HG03064 (cell line): ENCODE results near the gene CROCC2.

ENCODE experiments used
- ATAC-seq: cut with Tn5 transposase; IDR thresholded peaks from one replicate; pipeline ENCODE4 v1.9.1; 2021; ENCODE audit warnings: low read depth; ENCODE audit not compliant: unreplicated experiment

CROCC2 gene

GRCh38 chr2:240904216-240905175 is 1.6 kb upstream of the CROCC2 start:
- ATAC-seq, result no peak

GRCh38 chr2:240905176-240905781 is 857 bp upstream of the CROCC2 start:
- no peak for ATAC-seq

GRCh38 chr2:240906911-240907590 is 915 bp downstream of the CROCC2 start:
- no peak for ATAC-seq

- ATAC-seq, result no peak
Measured at GRCh38 chr2:240909216-240909974, 3.3 kb downstream of the CROCC2 start.

- no peak for ATAC-seq
Measured at GRCh38 chr2:240911641-240912265, 5.6 kb downstream of the CROCC2 start.

- no peak for ATAC-seq
Measured at GRCh38 chr2:240912878-240913809, 7.0 kb downstream of the CROCC2 start.

GRCh38 chr2:240913810-240914644 is 7.9 kb downstream of the CROCC2 start:
- no peak for ATAC-seq

GRCh38 chr2:240914645-240915525 is 8.7 kb downstream of the CROCC2 start:
- no peak for ATAC-seq

- no peak for ATAC-seq
Measured at GRCh38 chr2:240915526-240916341, 9.6 kb downstream of the CROCC2 start.

GRCh38 chr2:240916571-240917008 is 10.5 kb downstream of the CROCC2 start:
- ATAC-seq, result no peak

- no peak for ATAC-seq
Measured at GRCh38 chr2:240917009-240917683, 11.0 kb downstream of the CROCC2 start.

GRCh38 chr2:240917684-240918257 is 11.6 kb downstream of the CROCC2 start:
- ATAC-seq, result no peak

DNA sequence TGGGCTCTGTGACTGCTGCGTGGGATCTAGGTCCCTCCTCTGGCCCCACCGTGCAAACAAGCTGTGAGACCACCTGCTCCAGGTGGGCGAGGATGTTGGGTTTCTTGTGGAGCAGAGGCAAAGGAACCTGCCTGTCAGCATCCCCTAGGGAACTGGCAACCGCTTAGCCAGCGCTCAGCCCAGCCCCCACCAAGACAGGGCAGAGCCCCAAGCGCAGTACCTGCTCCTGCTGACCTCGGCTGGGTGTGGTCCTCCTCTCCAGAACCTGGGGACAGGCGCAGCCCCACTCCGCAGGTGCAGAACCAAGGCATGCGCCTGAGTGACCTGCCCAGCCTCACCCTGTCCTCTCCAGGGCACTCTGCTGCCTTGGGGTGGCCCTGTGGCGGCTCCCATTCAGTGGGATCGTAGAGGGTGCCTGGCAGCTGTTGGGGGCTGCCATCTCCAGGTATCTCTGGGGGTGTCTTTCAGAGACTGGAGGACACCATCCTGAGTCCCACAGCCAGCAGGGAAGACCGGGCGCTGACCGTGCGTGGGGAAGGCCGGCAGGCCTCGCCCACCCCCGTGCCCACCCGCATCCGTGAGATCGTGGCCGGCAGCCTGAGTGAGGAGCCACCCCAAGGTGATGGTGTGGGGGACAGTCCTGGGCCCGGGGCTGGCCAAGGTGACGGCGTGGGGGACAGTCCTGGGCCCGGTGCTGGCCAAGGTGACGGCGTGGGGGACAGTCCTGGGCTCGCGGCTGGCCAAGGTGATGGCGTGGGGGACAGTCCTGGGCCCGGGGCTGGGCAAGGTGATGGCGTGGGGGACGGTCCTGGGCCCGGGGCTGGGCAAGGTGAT is 12.3 kb downstream of the CROCC2 start:
- ATAC-seq, result no peak

DNA sequence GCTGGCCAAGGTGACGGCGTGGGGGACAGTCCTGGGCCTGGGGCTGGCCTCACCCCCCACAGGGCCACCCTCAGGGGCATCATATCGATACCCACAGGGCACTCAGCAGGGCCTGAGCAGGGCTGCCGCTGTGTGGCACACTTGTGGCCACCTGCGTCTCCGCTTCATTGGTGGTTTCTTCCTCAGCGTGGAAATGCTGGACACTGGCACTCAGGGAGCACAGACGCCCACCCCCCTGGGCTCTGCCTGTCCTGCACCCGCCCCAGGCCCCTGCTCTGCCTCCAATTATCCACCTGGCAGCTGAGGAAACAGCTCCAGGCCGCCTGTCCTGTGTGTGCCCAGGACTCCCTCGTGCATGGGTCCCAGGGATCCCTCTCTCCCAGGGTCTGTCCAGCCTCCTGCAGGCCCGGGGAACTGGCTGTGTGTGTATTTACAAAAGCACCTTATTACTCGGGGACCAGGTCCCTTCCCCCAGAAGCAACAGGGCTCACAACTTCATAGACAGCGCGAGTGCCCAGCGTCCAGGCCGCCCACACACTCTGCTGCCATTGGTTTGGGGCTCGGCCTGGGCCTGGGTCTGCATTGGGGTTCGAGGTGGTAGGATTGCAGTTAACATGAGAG is 13.1 kb downstream of the CROCC2 start:
- ATAC-seq, result no peak
